Measurements from ENCODE around the gene MTG2.

The MTG2 gene

GRCh38 chr20:62201173-62202082 lies 18.6 kb downstream of the MTG2 start:
- in situ Hi-C loops (cut with MboI; ENCODE audit: low pct_unique_long_range_greater_than_20kb, low sequenced_read_pairs, unreplicated experiment): no loop called here
- DNase-seq (ENCODE audit: low spot score): peak; percentile 68
- no peak for TF ChIP-seq CTCF (IDR thresholded peaks at IDR 0.05; ENCODE audit: extremely low read depth, insufficient read depth, missing control alignments)

DNA sequence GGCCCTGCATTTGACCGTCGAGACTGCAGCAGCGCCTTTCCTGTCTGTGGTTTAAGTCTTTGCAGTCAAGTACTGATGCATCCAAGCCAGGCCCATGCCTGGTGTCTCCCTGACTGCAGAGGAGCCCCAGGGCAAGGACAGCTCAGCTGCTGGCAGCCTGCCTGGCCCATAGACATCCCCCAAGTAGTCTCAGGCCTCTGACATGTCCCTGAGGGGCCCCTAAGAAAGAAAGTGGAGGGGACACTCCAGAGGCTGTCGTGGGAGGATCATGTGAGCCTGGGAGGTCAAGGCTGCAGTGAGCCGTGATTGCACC lies 19.2 kb downstream of the MTG2 start:
- no peak for DNase-seq (ENCODE audit: low spot score)
- in situ Hi-C loops (cut with MboI; ENCODE audit: low pct_unique_long_range_greater_than_20kb, low sequenced_read_pairs, unreplicated experiment): no loop called here
- TF ChIP-seq CTCF (IDR thresholded peaks at IDR 0.05; ENCODE audit: extremely low read depth, insufficient read depth, missing control alignments): no peak

GRCh38 chr20:62202676-62203377 lies 20.0 kb downstream of the MTG2 start:
- in situ Hi-C loops (cut with MboI; ENCODE audit: low pct_unique_long_range_greater_than_20kb, low sequenced_read_pairs, unreplicated experiment): no loop called here
- DNase-seq (ENCODE audit: low spot score): no peak
- TF ChIP-seq CTCF (IDR thresholded peaks at IDR 0.05; ENCODE audit: extremely low read depth, insufficient read depth, missing control alignments): no peak

DNA sequence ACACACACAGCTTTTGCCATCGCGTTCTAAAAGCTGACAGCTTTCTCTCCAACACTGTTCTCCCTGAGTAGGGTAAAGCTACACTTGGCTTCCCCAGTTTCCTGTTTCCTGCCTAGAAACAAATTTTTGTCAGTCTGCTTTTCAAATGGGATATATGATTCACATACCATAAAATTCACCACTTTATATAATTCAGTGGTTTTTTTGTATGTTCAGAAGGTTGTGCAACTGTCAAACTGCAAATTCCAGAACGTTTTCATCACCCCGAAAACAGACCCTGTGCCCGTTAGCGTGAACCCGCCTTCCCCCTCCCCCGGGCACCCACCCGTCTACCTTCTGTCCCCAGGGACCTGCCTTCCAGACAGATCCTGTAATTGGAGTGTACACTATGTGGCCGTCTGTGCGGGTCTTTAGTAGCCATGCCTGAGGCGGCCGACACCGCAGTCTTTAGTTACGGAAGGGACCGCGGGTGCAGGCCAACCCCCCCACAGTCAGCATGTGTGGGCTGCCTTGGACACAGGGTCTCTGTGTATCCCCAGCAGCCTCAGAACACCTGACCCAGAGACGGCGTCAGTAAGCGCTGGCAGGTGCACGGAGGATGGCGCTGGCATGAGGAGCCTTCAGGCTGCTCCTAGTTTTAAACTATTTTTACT lies 20.7 kb downstream of the MTG2 start:
- no peak for DNase-seq (ENCODE audit: low spot score)
- no peak for TF ChIP-seq CTCF (IDR thresholded peaks at IDR 0.05; ENCODE audit: extremely low read depth, insufficient read depth, missing control alignments)
- in situ Hi-C loops (cut with MboI; ENCODE audit: low pct_unique_long_range_greater_than_20kb, low sequenced_read_pairs, unreplicated experiment): no loop called here

GRCh38 chr20:62205618-62206387 lies 23.0 kb downstream of the MTG2 start:
- TF ChIP-seq CTCF (IDR thresholded peaks at IDR 0.05; ENCODE audit: extremely low read depth, insufficient read depth, missing control alignments): no peak
- in situ Hi-C loops (cut with MboI; ENCODE audit: low pct_unique_long_range_greater_than_20kb, low sequenced_read_pairs, unreplicated experiment): no loop called here
- no peak for DNase-seq (ENCODE audit: low spot score)

DNA sequence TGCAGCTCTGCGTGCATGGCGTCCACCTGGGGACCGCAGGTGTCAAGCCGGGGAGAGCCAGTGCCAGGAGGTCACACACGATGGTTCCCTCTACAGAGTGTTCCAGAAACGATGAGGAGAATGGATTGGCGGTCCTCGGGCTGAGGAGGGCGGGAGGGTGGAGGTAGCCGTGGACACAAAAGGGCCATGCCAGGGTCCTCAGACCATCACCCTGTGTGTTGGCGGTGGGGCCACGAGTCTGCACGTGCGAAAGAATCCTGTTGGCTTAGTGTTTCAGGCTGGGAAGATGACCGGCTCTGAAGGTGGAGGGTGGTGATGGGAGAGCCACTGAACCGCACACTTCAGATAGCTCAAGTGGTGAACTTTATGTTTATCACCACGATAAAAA lies 23.6 kb downstream of the MTG2 start:
- no peak for TF ChIP-seq CTCF (IDR thresholded peaks at IDR 0.05; ENCODE audit: extremely low read depth, insufficient read depth, missing control alignments)
- in situ Hi-C loops (cut with MboI; ENCODE audit: low pct_unique_long_range_greater_than_20kb, low sequenced_read_pairs, unreplicated experiment): no loop called here
- DNase-seq (ENCODE audit: low spot score): no peak

Data from GM13977 (cell line).